Ramos (cell line): ENCODE measurements around the gene C12orf42.

Experiments
- in situ Hi-C: fragments of 300-500 bp; cut with MboI; formaldehyde crosslinking; loops from one replicate; pipeline ENCODE4 v1.14.3; 2022; ENCODE audit warnings: low sequenced_read_pairs; ENCODE audit not compliant: unreplicated experiment

Gene C12orf42

DNA sequence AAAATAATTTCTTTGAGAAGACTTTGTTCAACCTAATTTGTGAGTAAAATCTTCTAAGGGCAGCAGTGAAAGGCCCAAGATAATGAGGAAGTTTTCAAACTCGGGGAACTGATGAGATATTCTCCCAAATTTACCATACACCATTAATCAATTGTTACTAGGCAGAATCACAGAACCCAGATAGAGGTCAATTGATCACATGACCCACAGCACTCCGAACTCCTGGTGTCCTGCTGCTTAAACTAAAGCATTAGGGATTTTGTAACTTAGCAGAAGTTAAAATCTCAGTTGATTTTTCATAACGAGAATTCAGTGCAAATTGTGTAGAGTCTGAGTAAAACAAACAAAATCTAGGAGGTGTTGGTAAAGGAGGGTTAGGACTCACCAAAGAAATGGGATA, 207.8 kb downstream of the C12orf42 start:
- in situ Hi-C loops = no loop called here

GRCh38 chr12:103282124-103282523, 213.6 kb downstream of the C12orf42 start:
- in situ Hi-C loops = no loop called here

GRCh38 chr12:103279444-103279843, 216.3 kb downstream of the C12orf42 start:
- in situ Hi-C loops = no loop called here

GRCh38 chr12:103278329-103278728, 217.4 kb downstream of the C12orf42 start:
- in situ Hi-C loops = no loop called here

DNA sequence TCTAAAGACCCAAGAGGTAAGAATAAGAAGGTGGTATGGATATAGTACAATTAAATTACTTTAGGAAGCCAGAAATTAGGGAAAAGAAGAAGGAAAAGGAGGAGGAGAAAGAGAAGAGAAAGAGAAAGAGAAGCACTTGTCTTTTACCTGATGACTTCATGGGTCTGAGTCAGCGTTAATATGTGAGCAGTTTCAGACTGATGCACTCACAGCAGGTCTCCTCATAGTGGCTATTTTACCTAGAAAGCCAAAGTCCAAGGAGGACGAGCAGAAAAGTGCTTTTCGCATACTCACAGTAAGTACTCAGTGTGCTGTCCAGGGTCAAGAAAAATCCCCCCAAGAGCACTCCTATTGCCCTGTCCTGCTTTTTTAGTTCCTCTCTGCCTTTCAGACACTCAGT, 222.1 kb downstream of the C12orf42 start:
- in situ Hi-C loops = no loop called here

DNA sequence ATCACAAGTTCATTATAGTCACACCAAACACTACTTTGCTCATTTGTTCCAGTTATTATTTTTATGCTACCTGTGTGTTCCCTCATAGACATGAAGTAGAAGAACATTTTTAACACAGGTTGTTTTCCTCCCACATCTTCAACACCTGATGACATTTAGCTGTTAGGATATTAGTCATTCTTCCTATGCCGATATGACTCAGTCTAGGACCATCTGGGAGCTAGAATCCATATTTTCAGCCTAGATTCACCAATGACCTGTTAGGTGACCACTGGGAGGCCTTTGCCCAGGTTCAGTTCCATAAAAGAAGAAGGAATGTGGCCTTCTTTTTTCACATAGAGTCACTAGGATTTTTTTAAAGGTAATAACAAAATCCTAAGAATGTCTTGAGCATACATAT, 222.8 kb downstream of the C12orf42 start:
- in situ Hi-C loops = no loop called here

DNA sequence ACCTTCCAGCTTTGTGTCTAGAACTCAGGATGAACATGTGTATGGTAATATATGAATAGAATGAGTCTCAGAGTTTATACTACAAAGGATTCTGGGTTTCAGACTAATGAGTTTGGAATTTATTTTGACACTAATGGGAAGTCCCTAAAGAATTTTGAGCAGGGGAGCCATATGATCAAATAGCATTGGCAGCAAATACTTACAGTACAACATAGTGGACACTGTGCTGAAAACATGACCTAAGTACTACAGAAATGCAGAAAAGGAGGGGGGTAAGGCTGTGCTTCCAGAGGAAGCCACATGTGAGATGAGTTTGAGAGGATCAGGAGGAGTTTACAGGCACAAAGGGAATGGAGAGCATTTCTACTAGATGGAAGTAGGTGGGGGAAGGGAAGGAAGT, 225.8 kb downstream of the C12orf42 start:
- in situ Hi-C loops = no loop called here

DNA sequence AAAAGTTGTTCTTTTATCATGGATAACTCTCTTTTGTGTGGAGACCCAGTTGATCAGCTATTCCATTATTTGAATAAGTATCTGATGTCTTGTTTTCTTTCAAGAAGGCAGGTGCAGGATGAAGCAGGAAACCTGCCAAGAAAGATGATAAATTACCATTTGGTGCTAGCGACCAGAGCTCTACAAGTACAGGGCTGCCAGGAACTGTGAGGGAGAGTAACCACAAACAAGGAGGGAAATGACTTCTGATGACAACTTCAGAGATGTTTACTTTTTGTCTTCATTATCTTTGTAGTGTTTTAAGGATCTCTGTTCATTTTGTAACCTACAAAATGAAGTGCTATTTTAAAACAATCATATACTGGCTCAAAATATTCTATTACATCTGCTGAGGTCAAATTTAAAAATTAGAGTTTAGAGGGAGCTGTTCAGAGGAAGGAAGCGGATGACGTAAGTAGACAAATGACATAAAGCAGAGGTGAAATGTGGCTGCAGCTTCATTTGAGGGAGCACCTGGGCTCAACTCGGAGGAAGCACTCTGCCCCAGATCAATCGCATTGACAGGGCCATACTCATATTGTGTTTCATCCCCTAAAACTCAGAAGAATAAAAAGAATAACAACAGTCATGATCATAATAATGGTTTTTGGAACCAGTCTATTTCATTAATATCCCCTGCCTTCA, 226.8 kb downstream of the C12orf42 start:
- in situ Hi-C loops = no loop called here

DNA sequence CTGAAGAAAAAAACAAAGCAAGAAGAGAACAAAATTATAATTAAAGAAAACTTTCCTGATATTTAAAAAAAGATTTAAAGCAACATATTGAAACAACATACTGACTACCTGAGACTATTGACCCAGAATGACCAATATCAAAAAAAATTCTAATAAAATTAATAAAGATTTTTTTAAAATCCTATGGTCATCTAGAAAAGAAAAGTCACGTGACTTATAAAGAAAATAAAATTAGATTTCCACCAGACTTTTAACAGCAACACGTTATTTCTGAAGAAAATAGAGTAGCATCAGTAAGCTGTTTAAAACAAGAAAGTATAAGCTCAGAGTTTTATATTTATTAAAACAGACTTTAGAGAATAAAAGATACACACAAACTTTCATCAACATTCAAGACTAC, 238.0 kb downstream of the C12orf42 start:
- in situ Hi-C loops = no loop called here
